Measurements from ENCODE around the gene STIM2. TPM values are rescaled to one million over a fixed set of nuclear protein-coding genes. Genes with fewer than 3 reads are reported as not detected.

The STIM2 gene
- total RNA-seq, 6 experiments from 2014 or later = 9.1 to 14.6 (median 9.6) TPM

DNA sequence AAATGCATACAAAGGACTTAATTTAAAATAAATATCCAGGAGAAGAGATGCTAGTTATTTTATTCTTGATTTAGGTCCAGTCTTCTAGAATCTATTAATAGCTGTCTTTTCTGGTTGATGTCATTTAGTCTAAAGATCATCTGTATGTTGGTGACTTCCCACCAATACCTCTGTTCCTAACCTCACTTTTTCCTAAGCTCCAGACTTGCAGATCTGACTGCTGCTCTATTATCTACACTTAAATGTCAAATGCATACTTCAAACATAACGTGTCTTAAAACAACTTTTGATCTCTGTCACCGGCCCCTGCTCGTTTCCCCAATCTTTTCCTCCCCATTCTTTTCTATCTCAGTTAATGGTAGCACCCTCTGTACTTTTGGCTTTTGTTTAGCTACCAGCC, 133.3 kb downstream of the STIM2 start:
- Histone ChIP-seq H3K36me3 (peaks cover 0 to 2% (median 0%) of the 10 kb centered on the region in 4 donors), H3K9me3 (no peaks in the 10 kb centered on the region), H3K4me3 (no peak overlapping the region), H3K27ac (no peak overlapping the region), H3K4me1 (no peaks in the 10 kb centered on the region), H3K27me3 (no peaks in the 10 kb centered on the region)
- intact Hi-C loops (cut with DNase I) = no loop called here
- no peak for DNase-seq
- ATAC-seq = no peak
- TF ChIP-seq POLR2A (IDR thresholded peaks at IDR 0.05) = no peak
- TF ChIP-seq, protein P1, sequence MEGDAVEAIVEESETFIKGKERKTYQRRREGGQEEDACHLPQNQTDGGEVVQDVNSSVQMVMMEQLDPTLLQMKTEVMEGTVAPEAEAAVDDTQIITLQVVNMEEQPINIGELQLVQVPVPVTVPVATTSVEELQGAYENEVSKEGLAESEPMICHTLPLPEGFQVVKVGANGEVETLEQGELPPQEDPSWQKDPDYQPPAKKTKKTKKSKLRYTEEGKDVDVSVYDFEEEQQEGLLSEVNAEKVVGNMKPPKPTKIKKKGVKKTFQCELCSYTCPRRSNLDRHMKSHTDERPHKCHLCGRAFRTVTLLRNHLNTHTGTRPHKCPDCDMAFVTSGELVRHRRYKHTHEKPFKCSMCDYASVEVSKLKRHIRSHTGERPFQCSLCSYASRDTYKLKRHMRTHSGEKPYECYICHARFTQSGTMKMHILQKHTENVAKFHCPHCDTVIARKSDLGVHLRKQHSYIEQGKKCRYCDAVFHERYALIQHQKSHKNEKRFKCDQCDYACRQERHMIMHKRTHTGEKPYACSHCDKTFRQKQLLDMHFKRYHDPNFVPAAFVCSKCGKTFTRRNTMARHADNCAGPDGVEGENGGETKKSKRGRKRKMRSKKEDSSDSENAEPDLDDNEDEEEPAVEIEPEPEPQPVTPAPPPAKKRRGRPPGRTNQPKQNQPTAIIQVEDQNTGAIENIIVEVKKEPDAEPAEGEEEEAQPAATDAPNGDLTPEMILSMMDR (IDR thresholded peaks at IDR 0.05) = no peak
- WGBS (ENCODE audit: insufficient coverage, low coverage, low lambda C conversion rate, missing lambda C conversion rate) = 86% methylated on average over 3 of the region's 3 CpGs

- Histone ChIP-seq H3K27ac (no peak overlapping the region), H3K9me3 (no peaks in the 10 kb centered on the region), H3K27me3 (no peaks in the 10 kb centered on the region), H3K4me1 (no peaks in the 10 kb centered on the region), H3K4me3 (no peak overlapping the region), H3K36me3 (peaks cover 0 to 3% (median 0%) of the 10 kb centered on the region in 4 donors)
- no peak for ATAC-seq
- no peak for DNase-seq
- TF ChIP-seq, protein P1 (IDR thresholded peaks at IDR 0.05) = no peak
- no peak for TF ChIP-seq POLR2A (IDR thresholded peaks at IDR 0.05)
- WGBS (ENCODE audit: insufficient coverage, low coverage, low lambda C conversion rate, missing lambda C conversion rate) = 92% methylated on average over 2 of the region's 2 CpGs
- intact Hi-C loops (cut with DNase I) = no loop called here
Observed at GRCh38 chr4:26995316-26995715, 134.7 kb downstream of the STIM2 start.

GRCh38 chr4:26996745-26997144, 136.1 kb downstream of the STIM2 start:
- no peak for ATAC-seq
- H3K9me3 ChIP-seq = no peaks in the 10 kb centered on the region
- H3K27ac ChIP-seq = no peak overlapping the region
- peaks cover 0 to 3% (median 0%) of the 10 kb centered on the region in 4 donors for H3K36me3 ChIP-seq
- TF ChIP-seq, protein P1 (IDR thresholded peaks at IDR 0.05) = no peak
- TF ChIP-seq POLR2A (IDR thresholded peaks at IDR 0.05) = no peak
- H3K4me1 ChIP-seq = no peaks in the 10 kb centered on the region
- intact Hi-C loops (cut with DNase I) = no loop called here
- H3K27me3 ChIP-seq = no peaks in the 10 kb centered on the region
- no peak for DNase-seq
- no peak overlapping the region for H3K4me3 ChIP-seq

- ATAC-seq = no peak
- no peak for TF ChIP-seq POLR2A (IDR thresholded peaks at IDR 0.05)
- TF ChIP-seq, protein P1 (IDR thresholded peaks at IDR 0.05) = no peak
- Histone ChIP-seq H3K27ac (no peak overlapping the region), H3K4me1 (no peaks in the 10 kb centered on the region), H3K4me3 (no peak overlapping the region), H3K9me3 (no peaks in the 10 kb centered on the region), H3K36me3 (peaks cover 0 to 3% (median 0%) of the 10 kb centered on the region in 4 donors), H3K27me3 (no peaks in the 10 kb centered on the region)
- DNase-seq = no peak
- intact Hi-C loops (cut with DNase I) = no loop called here
Observed at GRCh38 chr4:26999689-27000088, 139.0 kb downstream of the STIM2 start.

DNA sequence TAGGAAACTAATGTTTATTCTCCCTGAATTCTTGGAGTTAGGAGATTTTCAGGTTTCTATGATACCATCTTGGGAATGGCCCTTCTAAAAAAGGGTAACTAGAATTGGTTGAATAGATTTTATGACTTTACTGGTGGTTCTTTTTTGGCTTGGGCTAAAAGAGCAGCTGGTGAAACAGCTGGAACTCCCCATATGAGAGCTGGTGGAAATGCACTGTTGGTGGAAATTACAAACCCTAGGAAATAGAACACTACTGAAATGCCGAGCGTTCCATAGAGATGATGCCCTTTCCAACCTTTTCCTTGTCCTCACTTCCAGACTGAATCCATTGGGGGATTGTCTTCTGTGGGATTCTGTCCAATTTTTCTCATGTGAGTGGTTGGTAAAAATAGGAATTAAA, 139.5 kb downstream of the STIM2 start:
- Histone ChIP-seq H3K36me3 (peaks cover 0 to 3% (median 0%) of the 10 kb centered on the region in 4 donors), H3K27me3 (no peaks in the 10 kb centered on the region), H3K9me3 (no peaks in the 10 kb centered on the region), H3K4me1 (peaks cover 0 to 1% (median 0%) of the 10 kb centered on the region in 4 donors), H3K27ac (no peak overlapping the region), H3K4me3 (no peak overlapping the region)
- intact Hi-C loops (cut with DNase I) = no loop called here
- TF ChIP-seq, protein P1 (IDR thresholded peaks at IDR 0.05) = no peak
- TF ChIP-seq POLR2A (IDR thresholded peaks at IDR 0.05) = no peak
- ATAC-seq (no peak), DNase-seq (no peak)
- WGBS (ENCODE audit: insufficient coverage, low coverage, low lambda C conversion rate, missing lambda C conversion rate) = 94% methylated on average over 2 of the region's 2 CpGs

Data from right lobe of liver (tissue), 6 donors.